GM20000 (cell line): ENCODE measurements around the gene RPS6KA5.
"Not testable (repeated sequence)": the region's sequence is repeated elsewhere in the genome, so short reads cannot be mapped to it uniquely, and the experiment has no call there.

ENCODE experiments used
- DNase-seq: peaks from one replicate; pipeline ENCODE4 v3.0.0; 2012; ENCODE audit warnings: low spot score
- TF ChIP-seq, protein P1 (sequence below): IDR thresholded peaks from 2 replicates; pipeline ENCODE4 v1.5.1; 2012; ENCODE audit warnings: mild to moderate bottlenecking, control low read depth; ENCODE audit errors: extremely low read depth, missing control alignments

The RPS6KA5 gene

DNA sequence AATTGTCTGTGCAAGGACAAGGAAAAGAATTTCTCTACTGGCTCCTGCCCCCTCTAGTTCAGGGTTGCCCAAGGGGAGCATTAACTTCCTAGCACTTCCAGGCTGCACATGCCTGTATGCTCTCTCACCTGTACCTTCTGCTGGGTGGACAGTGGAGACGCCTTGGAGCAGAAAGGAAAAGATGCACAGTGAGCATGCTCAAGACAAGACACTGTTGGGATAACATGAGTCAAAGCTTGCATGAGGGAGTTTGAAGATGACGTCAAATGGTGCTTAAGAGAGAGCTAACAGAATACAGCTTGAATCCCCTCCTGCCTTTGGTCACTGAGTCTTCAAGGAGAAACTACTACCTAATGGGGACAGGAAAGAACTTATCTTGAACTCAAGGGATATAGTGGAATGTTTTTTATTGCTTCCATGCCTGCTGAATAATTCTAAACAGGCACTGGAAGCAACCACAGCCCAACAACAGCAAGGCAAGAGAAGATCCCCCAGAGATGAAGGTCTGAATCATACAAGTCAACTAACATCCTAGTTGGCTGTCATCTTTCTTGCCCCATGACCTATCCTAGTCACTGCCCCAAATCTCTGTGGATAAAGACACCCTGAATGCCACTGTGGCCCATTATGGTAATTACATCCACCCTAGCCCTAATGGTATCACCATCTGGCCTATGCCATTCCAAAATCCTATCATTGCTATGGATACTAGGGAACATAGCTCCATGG, 23.5 kb downstream of the RPS6KA5 start:
- TF ChIP-seq, protein P1, sequence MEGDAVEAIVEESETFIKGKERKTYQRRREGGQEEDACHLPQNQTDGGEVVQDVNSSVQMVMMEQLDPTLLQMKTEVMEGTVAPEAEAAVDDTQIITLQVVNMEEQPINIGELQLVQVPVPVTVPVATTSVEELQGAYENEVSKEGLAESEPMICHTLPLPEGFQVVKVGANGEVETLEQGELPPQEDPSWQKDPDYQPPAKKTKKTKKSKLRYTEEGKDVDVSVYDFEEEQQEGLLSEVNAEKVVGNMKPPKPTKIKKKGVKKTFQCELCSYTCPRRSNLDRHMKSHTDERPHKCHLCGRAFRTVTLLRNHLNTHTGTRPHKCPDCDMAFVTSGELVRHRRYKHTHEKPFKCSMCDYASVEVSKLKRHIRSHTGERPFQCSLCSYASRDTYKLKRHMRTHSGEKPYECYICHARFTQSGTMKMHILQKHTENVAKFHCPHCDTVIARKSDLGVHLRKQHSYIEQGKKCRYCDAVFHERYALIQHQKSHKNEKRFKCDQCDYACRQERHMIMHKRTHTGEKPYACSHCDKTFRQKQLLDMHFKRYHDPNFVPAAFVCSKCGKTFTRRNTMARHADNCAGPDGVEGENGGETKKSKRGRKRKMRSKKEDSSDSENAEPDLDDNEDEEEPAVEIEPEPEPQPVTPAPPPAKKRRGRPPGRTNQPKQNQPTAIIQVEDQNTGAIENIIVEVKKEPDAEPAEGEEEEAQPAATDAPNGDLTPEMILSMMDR = no peak
- DNase-seq = no peak

DNA sequence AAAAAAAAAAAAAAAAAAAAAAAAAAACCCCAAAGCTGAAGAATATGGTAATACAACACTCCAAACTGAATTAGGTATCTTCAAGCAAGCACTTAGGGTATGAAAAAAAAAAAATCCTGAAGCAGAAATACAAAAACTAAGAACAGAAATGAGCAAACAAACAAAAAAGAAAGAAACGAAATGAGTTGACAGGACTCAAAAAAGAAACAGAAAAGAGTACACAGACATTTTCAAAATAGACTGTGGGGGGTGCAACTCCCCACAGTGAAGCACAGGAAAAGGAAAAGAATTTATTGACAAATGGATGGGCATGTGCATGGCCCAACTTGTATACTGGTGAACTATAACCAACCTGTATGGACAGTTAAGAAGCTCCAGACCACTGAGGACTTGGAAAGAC, 24.6 kb downstream of the RPS6KA5 start:
- no peak for DNase-seq

DNA sequence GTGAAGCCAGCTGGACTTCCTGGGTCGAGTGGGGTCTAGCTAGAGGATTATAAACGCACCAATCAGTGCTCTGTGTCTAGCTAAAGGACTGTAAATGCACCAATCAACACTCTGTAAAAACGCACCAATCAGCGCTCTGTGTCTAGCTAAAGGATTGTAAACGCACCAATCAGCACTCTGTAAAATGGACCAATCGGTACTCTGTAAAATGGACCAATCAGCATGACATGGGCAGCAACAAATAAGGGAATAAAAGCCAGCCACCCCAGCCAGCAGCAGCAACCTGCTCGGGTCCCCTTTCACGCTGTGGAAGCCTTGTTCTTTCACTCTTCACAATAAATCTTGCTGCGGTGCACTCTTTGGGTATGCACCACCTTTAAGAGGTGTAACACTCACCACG, 26.1 kb downstream of the RPS6KA5 start:
- DNase-seq = not testable (repeated sequence)

More for the DNA sequence above, 24.6 kb downstream of the RPS6KA5 start:
- TF ChIP-seq, protein P1 = no peak

DNA sequence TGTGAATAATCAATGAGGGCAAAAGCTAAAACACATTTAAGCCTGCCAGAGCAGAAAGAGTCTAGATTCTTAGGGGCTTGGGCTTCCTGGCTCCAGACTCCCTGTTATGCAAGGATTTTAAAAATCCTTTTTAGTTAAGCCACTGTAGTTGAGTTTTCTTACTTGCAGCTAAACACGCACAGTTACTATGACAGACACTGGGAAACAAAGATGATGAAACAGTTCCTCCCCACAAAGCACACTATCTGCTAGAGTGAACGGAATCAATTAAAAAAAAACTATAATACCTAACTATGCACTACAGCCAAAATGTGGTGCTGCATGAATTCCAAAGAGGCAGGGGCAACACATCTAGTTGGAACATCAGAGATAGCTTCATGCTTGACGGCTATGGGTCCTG, 28.2 kb downstream of the RPS6KA5 start:
- TF ChIP-seq, protein P1 = no peak
- DNase-seq = no peak

DNA sequence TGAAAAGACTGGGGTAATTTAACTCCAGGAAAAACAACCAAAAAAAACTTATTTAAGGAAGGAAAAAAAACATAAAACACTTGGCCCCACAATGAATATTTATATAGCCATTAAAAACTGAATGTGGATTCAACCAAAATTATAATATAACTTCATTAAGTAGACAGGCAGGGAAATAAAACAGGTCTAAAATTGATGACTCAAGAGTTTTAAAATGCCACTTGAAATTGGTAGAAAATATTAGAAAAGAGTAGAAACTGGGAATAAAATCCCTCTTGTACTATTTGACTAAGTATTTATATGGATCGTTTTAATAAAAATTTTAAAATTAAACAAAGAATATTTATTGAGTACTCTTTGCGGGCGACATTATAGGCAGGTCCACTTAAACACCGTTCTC, 28.8 kb downstream of the RPS6KA5 start:
- DNase-seq = no peak
- TF ChIP-seq, protein P1 = no peak

DNA sequence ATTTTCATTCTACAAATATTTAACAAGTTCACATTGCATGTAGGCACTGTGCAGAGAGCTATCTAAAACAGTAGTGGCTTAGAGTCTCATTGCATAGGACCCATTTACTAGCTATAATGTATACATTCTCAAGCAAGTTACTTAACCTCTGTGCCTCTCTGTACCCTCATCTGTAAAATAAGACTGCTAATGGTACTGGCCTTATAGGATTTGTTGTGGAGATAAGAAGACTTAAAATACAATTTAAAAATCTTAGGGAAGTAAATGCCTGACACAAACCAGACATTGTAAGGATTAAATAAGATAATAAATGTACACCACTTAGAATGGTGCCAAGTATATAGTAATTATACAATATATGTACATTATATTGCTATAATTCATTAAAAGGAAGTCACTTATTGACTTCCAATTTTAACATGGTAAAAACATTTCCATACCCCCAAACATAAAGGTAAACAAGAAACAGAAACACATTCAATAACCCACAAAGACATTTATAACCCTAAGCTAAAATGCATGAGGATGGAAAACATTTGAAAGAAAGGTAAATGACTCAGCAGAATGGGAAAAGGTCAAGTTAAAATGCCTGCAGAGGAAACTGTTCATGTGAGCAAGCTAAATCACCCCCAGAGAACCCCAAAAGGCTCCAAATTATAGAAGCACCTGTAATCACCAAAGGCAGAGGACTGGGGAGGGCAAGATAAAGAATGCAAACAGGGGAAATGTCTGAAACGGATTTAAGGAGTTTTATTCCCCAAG, 30.8 kb downstream of the RPS6KA5 start:
- no peak for DNase-seq
- TF ChIP-seq, protein P1 = no peak

DNA sequence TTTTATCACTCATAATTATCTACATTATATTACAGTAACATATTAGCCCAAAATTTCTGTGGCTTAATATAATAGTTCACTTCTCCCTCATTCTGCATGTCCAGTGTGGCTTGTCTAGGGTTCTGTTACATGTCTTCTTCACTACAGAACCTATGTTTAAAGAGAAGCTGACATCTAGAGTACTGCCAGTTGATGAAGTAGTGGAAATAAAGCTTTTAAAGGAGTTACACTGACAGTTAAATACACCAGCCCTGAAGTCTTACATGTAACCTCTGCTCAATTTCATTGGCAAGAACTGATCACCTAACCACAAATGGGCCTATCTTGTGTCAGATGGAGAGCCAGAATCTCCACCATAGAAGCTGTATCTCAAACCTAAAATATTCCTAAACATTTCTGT, 32.9 kb downstream of the RPS6KA5 start:
- no peak for DNase-seq
- TF ChIP-seq, protein P1 = no peak

DNA sequence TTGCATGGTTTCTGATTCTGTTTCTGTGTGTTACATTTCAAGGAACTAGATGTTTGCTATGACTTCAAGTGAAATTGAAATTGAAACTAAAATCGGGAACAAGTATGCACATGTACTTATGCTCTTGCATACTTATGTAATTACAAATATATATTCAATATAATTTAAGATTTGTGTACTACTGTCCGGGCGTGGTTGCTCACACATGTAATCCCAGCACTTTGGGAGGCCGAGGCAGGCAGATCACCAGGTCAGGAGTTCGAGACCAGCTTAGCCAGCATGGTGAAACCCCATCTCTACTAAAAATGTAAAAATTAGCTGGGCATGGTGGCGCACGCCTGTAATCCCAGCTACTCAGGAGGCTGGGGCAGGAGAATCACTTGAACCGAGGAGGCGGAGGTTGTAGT, 37.8 kb downstream of the RPS6KA5 start:
- DNase-seq = peak; percentile 56
